ENCODE data around the gene ELMO1.

Gene ELMO1

GRCh38 chr7:37352251-37352880 lies 96.3 kb downstream of the ELMO1 start:
- DNase-seq (ENCODE audit: extremely low read depth in 1 of 2, low read depth in 1 of 2): no peak

GRCh38 chr7:37351716-37352115 lies 96.9 kb downstream of the ELMO1 start:
- no peak for DNase-seq (ENCODE audit: extremely low read depth in 1 of 2, low read depth in 1 of 2)

- DNase-seq (ENCODE audit: extremely low read depth in 1 of 2, low read depth in 1 of 2): no peak
Measured at GRCh38 chr7:37349979-37350590, 98.6 kb downstream of the ELMO1 start.

GRCh38 chr7:37348982-37349381 lies 99.7 kb downstream of the ELMO1 start:
- no peak for DNase-seq (ENCODE audit: extremely low read depth in 1 of 2, low read depth in 1 of 2)

- DNase-seq (ENCODE audit: extremely low read depth in 1 of 2, low read depth in 1 of 2): no peak
Measured at GRCh38 chr7:37346761-37347160, 101.9 kb downstream of the ELMO1 start.

GRCh38 chr7:37344886-37345579 lies 103.6 kb downstream of the ELMO1 start:
- DNase-seq (ENCODE audit: extremely low read depth in 1 of 2, low read depth in 1 of 2): no peak

GRCh38 chr7:37342688-37343471 lies 105.8 kb downstream of the ELMO1 start:
- peak; percentile 43 to 44 for DNase-seq (ENCODE audit: extremely low read depth in 1 of 2, low read depth in 1 of 2)

- DNase-seq (ENCODE audit: extremely low read depth in 1 of 2, low read depth in 1 of 2): no peak
Measured at GRCh38 chr7:37342176-37342687, 106.4 kb downstream of the ELMO1 start.

GRCh38 chr7:37341033-37341630 lies 107.5 kb downstream of the ELMO1 start:
- no peak for DNase-seq (ENCODE audit: extremely low read depth in 1 of 2, low read depth in 1 of 2)

- DNase-seq (ENCODE audit: extremely low read depth in 1 of 2, low read depth in 1 of 2): no peak
Measured at GRCh38 chr7:37338966-37339365, 109.7 kb downstream of the ELMO1 start.

- DNase-seq (ENCODE audit: extremely low read depth in 1 of 2, low read depth in 1 of 2): no peak
Measured at GRCh38 chr7:37337522-37337921, 111.1 kb downstream of the ELMO1 start.

- DNase-seq (ENCODE audit: extremely low read depth in 1 of 2, low read depth in 1 of 2): no peak
Measured at GRCh38 chr7:37336259-37336658, 112.4 kb downstream of the ELMO1 start.

GRCh38 chr7:37333075-37333474 lies 115.6 kb downstream of the ELMO1 start:
- DNase-seq (ENCODE audit: extremely low read depth in 1 of 2, low read depth in 1 of 2): no peak

- no peak for DNase-seq (ENCODE audit: extremely low read depth in 1 of 2, low read depth in 1 of 2)
Measured at GRCh38 chr7:37332243-37333016, 116.2 kb downstream of the ELMO1 start.

- no peak for DNase-seq (ENCODE audit: extremely low read depth in 1 of 2, low read depth in 1 of 2)
Measured at GRCh38 chr7:37330775-37331174, 117.9 kb downstream of the ELMO1 start.

GRCh38 chr7:37329940-37330339 lies 118.7 kb downstream of the ELMO1 start:
- DNase-seq (ENCODE audit: extremely low read depth in 1 of 2, low read depth in 1 of 2): no peak

- DNase-seq (ENCODE audit: extremely low read depth in 1 of 2, low read depth in 1 of 2): no peak
Measured at GRCh38 chr7:37327288-37327687, 121.4 kb downstream of the ELMO1 start.

GRCh38 chr7:37323966-37324365 lies 124.7 kb downstream of the ELMO1 start:
- DNase-seq (ENCODE audit: extremely low read depth in 1 of 2, low read depth in 1 of 2): no peak

GRCh38 chr7:37322831-37323230 lies 125.8 kb downstream of the ELMO1 start:
- DNase-seq (ENCODE audit: extremely low read depth in 1 of 2, low read depth in 1 of 2): no peak

- DNase-seq (ENCODE audit: extremely low read depth in 1 of 2, low read depth in 1 of 2): no peak
Measured at GRCh38 chr7:37320848-37321468, 127.7 kb downstream of the ELMO1 start.

All from activated CD8-positive, alpha-beta memory T cell treated with anti-CD3 and anti-CD28 coated beads for 1 hour (primary cell).